ENCODE data around the gene DMD.

DNA sequence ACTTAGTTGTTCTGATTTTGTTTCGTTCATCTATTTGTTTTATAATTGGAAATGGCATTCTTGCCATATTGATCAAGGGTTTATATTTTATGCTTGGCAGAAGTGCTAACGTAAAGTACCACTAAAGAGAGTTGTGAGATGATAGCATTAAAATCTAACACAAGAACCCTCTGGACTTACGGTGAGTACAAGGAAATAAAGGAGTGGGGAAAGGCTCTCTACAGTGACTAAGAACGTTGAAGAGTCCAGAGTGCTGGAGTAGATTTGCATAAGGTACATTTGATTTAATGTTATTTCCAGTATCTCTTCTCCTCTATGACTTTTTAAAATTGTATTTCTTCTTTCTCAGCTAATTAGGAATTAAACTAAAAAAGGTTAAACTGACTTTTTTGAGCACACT lies 612.6 kb downstream of the DMD start:
- TF ChIP-seq, protein P1, sequence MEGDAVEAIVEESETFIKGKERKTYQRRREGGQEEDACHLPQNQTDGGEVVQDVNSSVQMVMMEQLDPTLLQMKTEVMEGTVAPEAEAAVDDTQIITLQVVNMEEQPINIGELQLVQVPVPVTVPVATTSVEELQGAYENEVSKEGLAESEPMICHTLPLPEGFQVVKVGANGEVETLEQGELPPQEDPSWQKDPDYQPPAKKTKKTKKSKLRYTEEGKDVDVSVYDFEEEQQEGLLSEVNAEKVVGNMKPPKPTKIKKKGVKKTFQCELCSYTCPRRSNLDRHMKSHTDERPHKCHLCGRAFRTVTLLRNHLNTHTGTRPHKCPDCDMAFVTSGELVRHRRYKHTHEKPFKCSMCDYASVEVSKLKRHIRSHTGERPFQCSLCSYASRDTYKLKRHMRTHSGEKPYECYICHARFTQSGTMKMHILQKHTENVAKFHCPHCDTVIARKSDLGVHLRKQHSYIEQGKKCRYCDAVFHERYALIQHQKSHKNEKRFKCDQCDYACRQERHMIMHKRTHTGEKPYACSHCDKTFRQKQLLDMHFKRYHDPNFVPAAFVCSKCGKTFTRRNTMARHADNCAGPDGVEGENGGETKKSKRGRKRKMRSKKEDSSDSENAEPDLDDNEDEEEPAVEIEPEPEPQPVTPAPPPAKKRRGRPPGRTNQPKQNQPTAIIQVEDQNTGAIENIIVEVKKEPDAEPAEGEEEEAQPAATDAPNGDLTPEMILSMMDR (IDR thresholded peaks at IDR 0.05): no peak
- TF ChIP-seq EZH2 (IDR thresholded peaks at IDR 0.05): no peak

Data from neural progenitor cell (in vitro differentiated cells).